H1 (cell line): ENCODE results near the gene RASAL2. TPM values are rescaled to one million over a fixed set of nuclear protein-coding genes. Genes with fewer than 3 reads are reported as not detected.

Experiments used
- PHF8 ChIP-seq: fragments of 200-600 bp; sonication (generic); conservative IDR thresholded peaks from 2 replicates; pipeline ENCODE4 v1.7.1; 2012; ENCODE audit warnings: low read depth, mild to moderate bottlenecking, inconsistent platforms, low read length, moderate library complexity
- POLR2AphosphoS5 ChIP-seq: IDR thresholded peaks from 2 replicates; pipeline ENCODE4 v1.6.1; 2011; ENCODE audit warnings: low read depth, low read length
- polyA plus RNA-seq, 7 experiments: library from polyadenylated mRNA; depleted of rRNA in 3 of 7; stranded (reverse) in 5 of 7; unstranded in 2 of 7; fragments of >200 nt in 5 of 7; fragments of 200-250 nt in 2 of 7; gene quantifications; 1 replicate in 5 of 7; 2 replicates in 1 of 7; 4 replicates in 1 of 7; pipeline versions ENCODE4 v1.2.1 to v1.2.3, GENCODE V29; 2011 to 2013; ENCODE audit warnings: missing spikeins in 2 of 7, mixed read lengths in 2 of 7
- total RNA-seq: library from RNA; stranded (reverse); fragmentation: NEBNext Ultra II Directional; extraction: Animal tissue kit (Norgen Biotek cat#: 25700); gene quantifications from 2 replicates; pipeline ENCODE4 v1.2.1, GENCODE V29; 2021

Gene RASAL2
- total and polyA plus RNA-seq, 2 of the 8 experiments (the other 6 are each of a cell fraction or from before 2014, with no cell fraction given), result 15.9 to 32.5 TPM

GRCh38 chr1:178330848-178331497 lies 237.1 kb downstream of the RASAL2 start (continued):
- no peak for TF ChIP-seq PHF8
- no peak for TF ChIP-seq POLR2AphosphoS5
